Mucosa of descending colon (tissue), 3 donors: ENCODE data around the gene TMEM144. TPM values are rescaled to one million over a fixed set of nuclear protein-coding genes. Genes with fewer than 3 reads are reported as not detected.

Experiments used
- ATAC-seq: fragments of 200-7000 bp; cut with Tn5 transposase; one replicate; pipeline ENCODE4 v1.9.1; 2020; ENCODE audit warnings: mild to moderate bottlenecking, moderate library complexity
- DNase-seq, 3 donors: peaks; one replicate each; pipeline ENCODE4 v3.0.0-alpha.2; 2020
- H3K36me3 ChIP-seq: fragments of 200-600 bp; one replicate; pipeline ENCODE4 v1.8.0; 2021; ENCODE audit warnings: low read depth, mild to moderate bottlenecking
- H3K4me1 ChIP-seq: fragments of 200-600 bp; one replicate; pipeline ENCODE4 v1.8.0; 2021; ENCODE audit warnings: low read depth, mild to moderate bottlenecking
- H3K4me3 ChIP-seq: fragments of 200-600 bp; one replicate; pipeline ENCODE4 v1.8.0; 2021; ENCODE audit warnings: mild to moderate bottlenecking
- H3K9me3 ChIP-seq: fragments of 200-600 bp; one replicate; pipeline ENCODE4 v1.8.0; 2021; ENCODE audit warnings: mild to moderate bottlenecking
- CTCF ChIP-seq: fragments of 200-600 bp; IDR thresholded peaks from one replicate; pipeline ENCODE4 v1.8.0; 2022; ENCODE audit warnings: antibody characterized with exemption, mild to moderate bottlenecking
- intact Hi-C, 2 donors: fragments of 100-400 bp; cut with DNase I in 1 of 2; cut with micrococcal nuclease in 1 of 2; formaldehyde crosslinking; loops; one replicate each; pipeline versions ENCODE4 v1.11.0 to v1.11.1; 2022; cut with DNase I, micrococcal nuclease
- total RNA-seq, 3 donors: library from RNA; stranded (reverse); fragmentation: NEBNext Ultra II Directional in 2 of 3; extraction: Animal tissue kit (Norgen Biotek cat#: 25700) in 2 of 3; gene quantifications; one replicate each; pipeline versions ENCODE4 v1.2.1 to v1.2.4, GENCODE V29; 2021 to 2023
- donor health status: DM: no; HTN: no; CAD: no; lungs with moderate emphysema.
- donor health status: DM: no; HTN: no; CAD: no.
- donor health status: DM: no; HTN: yes; CAD: no.

Gene TMEM144
- total RNA-seq, 3 donors from 2014 or later: 16.1 to 36.7 (median 32.4) TPM

GRCh38 chr4:158229768-158230167, 19.5 kb downstream of the TMEM144 start:
- ATAC-seq: no peak
- H3K36me3 ChIP-seq: no peaks in the 10 kb centered on the region
- no peak for DNase-seq
- no peaks in the 10 kb centered on the region for H3K9me3 ChIP-seq
- TF ChIP-seq CTCF: no peak
- H3K4me1 ChIP-seq: no peaks in the 10 kb centered on the region
- intact Hi-C loops: no loop called here
- H3K4me3 ChIP-seq: no peak overlapping the region

GRCh38 chr4:158234671-158235070, 24.4 kb downstream of the TMEM144 start:
- intact Hi-C loops: no loop called here
- Histone ChIP-seq H3K9me3 (no peaks in the 10 kb centered on the region), H3K4me3 (no peak overlapping the region), H3K36me3 (no peaks in the 10 kb centered on the region), H3K4me1 (no peaks in the 10 kb centered on the region)
- TF ChIP-seq CTCF: no peak
- ATAC-seq (no peak), DNase-seq (no peak)

GRCh38 chr4:158236304-158237030, 26.2 kb downstream of the TMEM144 start:
- no peak overlapping the region for H3K4me3 ChIP-seq
- intact Hi-C loops: no loop called here
- no peaks in the 10 kb centered on the region for H3K4me1 ChIP-seq
- ATAC-seq (no peak), DNase-seq (no peak)
- no peaks in the 10 kb centered on the region for H3K36me3 ChIP-seq
- H3K9me3 ChIP-seq: no peaks in the 10 kb centered on the region
- no peak for TF ChIP-seq CTCF

GRCh38 chr4:158238575-158238974, 28.3 kb downstream of the TMEM144 start:
- Histone ChIP-seq H3K4me1 (no peaks in the 10 kb centered on the region), H3K36me3 (no peaks in the 10 kb centered on the region), H3K9me3 (no peaks in the 10 kb centered on the region), H3K4me3 (no peak overlapping the region)
- ATAC-seq (no peak), DNase-seq (no peak)
- intact Hi-C loops: no loop called here
- no peak for TF ChIP-seq CTCF

GRCh38 chr4:158239196-158239595, 28.9 kb downstream of the TMEM144 start:
- intact Hi-C loops: no loop called here
- no peak overlapping the region for H3K4me3 ChIP-seq
- no peaks in the 10 kb centered on the region for H3K4me1 ChIP-seq
- H3K9me3 ChIP-seq: no peaks in the 10 kb centered on the region
- no peaks in the 10 kb centered on the region for H3K36me3 ChIP-seq
- no peak for TF ChIP-seq CTCF
- DNase-seq: no peak
- ATAC-seq: no peak

GRCh38 chr4:158243071-158243470, 32.8 kb downstream of the TMEM144 start:
- intact Hi-C loops: no loop called here
- no peaks in the 10 kb centered on the region for H3K4me1 ChIP-seq
- no peaks in the 10 kb centered on the region for H3K9me3 ChIP-seq
- DNase-seq (no peak), ATAC-seq (no peak)
- H3K4me3 ChIP-seq: no peak overlapping the region
- TF ChIP-seq CTCF: no peak
- H3K36me3 ChIP-seq: no peaks in the 10 kb centered on the region
